ENCODE measurements around the gene HECTD1.

GRCh38 chr14:31239741-31240140 is 32.1 kb upstream of the HECTD1 start:
- TF ChIP-seq CTCF (IDR thresholded peaks at IDR 0.05) (no peak), POLR2A (IDR thresholded peaks at IDR 0.05) (no peak)

Data from lower leg skin (tissue), 3 donors.